K562 (cell line): ENCODE measurements around the gene NES. TPM values are rescaled to one million over a fixed set of nuclear protein-coding genes. Genes with fewer than 3 reads are reported as not detected.

ENCODE experiments used
- C11orf30 ChIP-seq: fragments of 450-650 bp; IDR thresholded peaks from 2 replicates; pipeline ENCODE4 v1.6.1; 2016; ENCODE audit warnings: low read depth, mild to moderate bottlenecking
- CBFA2T2 ChIP-seq: fragments of 450-650 bp; conservative IDR thresholded peaks from 2 replicates; pipeline ENCODE4 v1.6.1; 2017; ENCODE audit warnings: mild to moderate bottlenecking
- ETS2 ChIP-seq: IDR thresholded peaks from 2 replicates; pipeline ENCODE4 v1.6.1; 2016; ENCODE audit warnings: borderline replicate concordance, missing genetic modification characterization, mild to moderate bottlenecking, moderate library complexity, missing compliant biosample characterization; ENCODE audit not compliant: poor library complexity, severe bottlenecking
- EWSR1 ChIP-seq: fragments of 450-650 bp; IDR thresholded peaks from 2 replicates; pipeline ENCODE4 v1.6.1; 2018; ENCODE audit warnings: borderline replicate concordance, mild to moderate bottlenecking, low read depth, moderate library complexity; ENCODE audit not compliant: partially characterized antibody
- HDAC2 ChIP-seq: fragments of 450-650 bp; IDR thresholded peaks from 2 replicates; pipeline ENCODE4 v1.6.1; 2016; ENCODE audit warnings: mild to moderate bottlenecking
- HLTF ChIP-seq: fragments of 450-650 bp; IDR thresholded peaks from 2 replicates; pipeline ENCODE4 v1.6.1; 2016
- NCOA2 ChIP-seq, 2 experiments: fragments of 450-650 bp; IDR thresholded peaks; 2 replicates each; pipeline ENCODE4 v1.6.1; 2018; ENCODE audit warnings: mild to moderate bottlenecking in 2 of 2, moderate library complexity in 1 of 2; ENCODE audit not compliant: partially characterized antibody in 2 of 2
- POLR2B ChIP-seq: fragments of 450-650 bp; IDR thresholded peaks from 2 replicates; pipeline ENCODE4 v1.6.1; 2018; ENCODE audit warnings: low read depth; ENCODE audit not compliant: partially characterized antibody
- RFX5 ChIP-seq: IDR thresholded peaks from 2 replicates; pipeline ENCODE4 v1.6.1; 2011; ENCODE audit warnings: low read depth, mild to moderate bottlenecking, improper control_type of control experiment, low read length
- SMARCE1 ChIP-seq: fragments of 450-650 bp; IDR thresholded peaks from 2 replicates; pipeline ENCODE4 v1.7.1; 2016; ENCODE audit warnings: mild to moderate bottlenecking
- SP1 ChIP-seq: sonication (generic); formaldehyde crosslinking; IDR thresholded peaks from 2 replicates; pipeline ENCODE4 v1.8.1; 2022; ENCODE audit warnings: mild to moderate bottlenecking, missing genetic modification reagents
- ZBED1 ChIP-seq: IDR thresholded peaks from 2 replicates; pipeline ENCODE4 v1.6.1; 2014
- ZNF146 ChIP-seq: IDR thresholded peaks from one replicate; pipeline ENCODE4 v1.6.1; 2018; ENCODE audit warnings: missing compliant biosample characterization; ENCODE audit not compliant: unreplicated experiment
- polyA plus RNA-seq, 8 experiments: library from polyadenylated mRNA; depleted of rRNA in 4 of 8; stranded (reverse) in 5 of 8; unstranded in 3 of 8; fragments of >200 nt; fragmentation: Nextera tagmentation in 2 of 8; fragmentation: Illumina TruSeq in 1 of 8; extraction: Ambion mirVana in 2 of 8; extraction: Trizol in 1 of 8; gene quantifications; 2 replicates each; pipeline versions ENCODE4 v1.2.1 to v1.2.3, GENCODE V29; 2011 to 2014; ENCODE audit warnings: inconsistent platforms in 1 of 8, missing spikeins in 1 of 8
- total RNA-seq, 7 experiments: library from RNA; depleted of rRNA in 6 of 7; stranded (reverse); fragments of >200 nt in 6 of 7; fragmentation: Illumina TruSeq in 2 of 7; extraction: Trizol in 2 of 7; gene quantifications; 2 replicates each; pipeline versions ENCODE4 v1.2.1 to v1.2.3, GENCODE V29; 2011 to 2021; ENCODE audit warnings: low replicate concordance in 1 of 7
- TF ChIP-seq, protein P1 (sequence below), 2 experiments: fragments of 450-650 bp in 1 of 2; sonication (generic) in 1 of 2; formaldehyde crosslinking in 1 of 2; IDR thresholded peaks; 2 replicates each; pipeline versions ENCODE4 v1.7.1 to v1.9.0; 2016 to 2022; ENCODE audit warnings: inconsistent platforms in 1 of 2, mild to moderate bottlenecking in 1 of 2, missing genetic modification reagents in 1 of 2
- TF ChIP-seq, protein P2 (sequence below): fragments of 250-450 bp; sonication (Bioruptor Pico); IDR thresholded peaks from 2 replicates; pipeline ENCODE4 v1.5.0; 2021
- TF ChIP-seq, protein P3 (sequence below): IDR thresholded peaks from 2 replicates; pipeline ENCODE4 v1.6.1; 2011; ENCODE audit not compliant: insufficient read length; ENCODE audit errors: extremely low read depth
- TF ChIP-seq, protein P4 (sequence below): sonication (generic); formaldehyde crosslinking; IDR thresholded peaks from 2 replicates; pipeline ENCODE4 v1.5.0; 2020; ENCODE audit warnings: missing genetic modification reagents

NES gene
- total and polyA plus RNA-seq, 9 of the 15 experiments (the other 6 are each of a cell fraction or from before 2014, with no cell fraction given): 0.10 to 8.6 (median 4.2) TPM

DNA sequence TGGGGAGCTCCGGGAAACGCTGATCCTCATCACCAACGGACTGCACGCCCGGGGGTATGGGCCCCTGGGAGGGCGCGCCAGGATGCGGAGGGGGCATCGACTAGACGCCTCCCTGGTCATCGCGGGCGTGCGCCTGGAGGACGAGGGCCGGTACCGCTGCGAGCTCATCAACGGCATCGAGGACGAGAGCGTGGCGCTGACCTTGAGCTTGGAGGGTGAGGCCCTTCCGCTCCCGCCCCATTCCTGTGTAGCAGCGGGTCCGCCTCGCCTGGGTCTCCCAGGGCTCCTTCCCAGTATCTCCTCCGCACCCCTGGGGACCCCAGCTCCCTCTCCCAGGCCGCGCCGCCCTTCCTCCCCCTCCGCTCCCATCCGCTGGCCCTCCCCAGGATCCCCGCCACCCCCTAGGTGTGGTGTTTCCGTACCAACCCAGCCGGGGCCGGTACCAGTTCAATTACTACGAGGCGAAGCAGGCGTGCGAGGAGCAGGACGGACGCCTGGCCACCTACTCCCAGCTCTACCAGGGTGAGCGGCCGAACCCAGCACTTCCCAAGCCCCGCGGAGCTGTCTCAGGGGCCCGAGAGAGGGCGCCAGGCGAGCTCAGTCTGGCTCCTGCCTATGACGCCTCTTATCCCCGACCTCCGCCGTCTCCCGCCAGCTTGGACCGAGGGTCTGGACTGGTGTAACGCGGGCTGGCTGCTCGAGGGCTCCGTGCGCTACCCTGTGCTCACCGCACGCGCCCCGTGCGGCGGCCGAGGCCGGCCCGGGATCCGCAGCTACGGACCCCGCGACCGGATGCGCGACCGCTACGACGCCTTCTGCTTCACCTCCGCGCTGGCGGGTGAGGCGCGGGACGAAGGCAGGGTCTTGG lies 53.0 kb downstream of the NES start (continued):
- TF ChIP-seq, protein P1, sequence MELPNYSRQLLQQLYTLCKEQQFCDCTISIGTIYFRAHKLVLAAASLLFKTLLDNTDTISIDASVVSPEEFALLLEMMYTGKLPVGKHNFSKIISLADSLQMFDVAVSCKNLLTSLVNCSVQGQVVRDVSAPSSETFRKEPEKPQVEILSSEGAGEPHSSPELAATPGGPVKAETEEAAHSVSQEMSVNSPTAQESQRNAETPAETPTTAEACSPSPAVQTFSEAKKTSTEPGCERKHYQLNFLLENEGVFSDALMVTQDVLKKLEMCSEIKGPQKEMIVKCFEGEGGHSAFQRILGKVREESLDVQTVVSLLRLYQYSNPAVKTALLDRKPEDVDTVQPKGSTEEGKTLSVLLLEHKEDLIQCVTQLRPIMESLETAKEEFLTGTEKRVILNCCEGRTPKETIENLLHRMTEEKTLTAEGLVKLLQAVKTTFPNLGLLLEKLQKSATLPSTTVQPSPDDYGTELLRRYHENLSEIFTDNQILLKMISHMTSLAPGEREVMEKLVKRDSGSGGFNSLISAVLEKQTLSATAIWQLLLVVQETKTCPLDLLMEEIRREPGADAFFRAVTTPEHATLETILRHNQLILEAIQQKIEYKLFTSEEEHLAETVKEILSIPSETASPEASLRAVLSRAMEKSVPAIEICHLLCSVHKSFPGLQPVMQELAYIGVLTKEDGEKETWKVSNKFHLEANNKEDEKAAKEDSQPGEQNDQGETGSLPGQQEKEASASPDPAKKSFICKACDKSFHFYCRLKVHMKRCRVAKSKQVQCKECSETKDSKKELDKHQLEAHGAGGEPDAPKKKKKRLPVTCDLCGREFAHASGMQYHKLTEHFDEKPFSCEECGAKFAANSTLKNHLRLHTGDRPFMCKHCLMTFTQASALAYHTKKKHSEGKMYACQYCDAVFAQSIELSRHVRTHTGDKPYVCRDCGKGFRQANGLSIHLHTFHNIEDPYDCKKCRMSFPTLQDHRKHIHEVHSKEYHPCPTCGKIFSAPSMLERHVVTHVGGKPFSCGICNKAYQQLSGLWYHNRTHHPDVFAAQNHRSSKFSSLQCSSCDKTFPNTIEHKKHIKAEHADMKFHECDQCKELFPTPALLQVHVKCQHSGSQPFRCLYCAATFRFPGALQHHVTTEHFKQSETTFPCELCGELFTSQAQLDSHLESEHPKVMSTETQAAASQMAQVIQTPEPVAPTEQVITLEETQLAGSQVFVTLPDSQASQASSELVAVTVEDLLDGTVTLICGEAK (IDR thresholded peaks at IDR 0.05): no peak
- TF ChIP-seq, protein P1 (CRISPR knock-in tag; IDR thresholded peaks at IDR 0.05): no peak
- TF ChIP-seq CBFA2T2: no peak
- TF ChIP-seq, protein P2, sequence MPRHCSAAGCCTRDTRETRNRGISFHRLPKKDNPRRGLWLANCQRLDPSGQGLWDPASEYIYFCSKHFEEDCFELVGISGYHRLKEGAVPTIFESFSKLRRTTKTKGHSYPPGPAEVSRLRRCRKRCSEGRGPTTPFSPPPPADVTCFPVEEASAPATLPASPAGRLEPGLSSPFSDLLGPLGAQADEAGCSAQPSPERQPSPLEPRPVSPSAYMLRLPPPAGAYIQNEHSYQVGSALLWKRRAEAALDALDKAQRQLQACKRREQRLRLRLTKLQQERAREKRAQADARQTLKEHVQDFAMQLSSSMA: no peak
- TF ChIP-seq POLR2B: peak; percentile 61
- 0 out of 2 replicates have a peak, but pooled peaks have one; percentile 12 for TF ChIP-seq HDAC2
- TF ChIP-seq, protein P3, sequence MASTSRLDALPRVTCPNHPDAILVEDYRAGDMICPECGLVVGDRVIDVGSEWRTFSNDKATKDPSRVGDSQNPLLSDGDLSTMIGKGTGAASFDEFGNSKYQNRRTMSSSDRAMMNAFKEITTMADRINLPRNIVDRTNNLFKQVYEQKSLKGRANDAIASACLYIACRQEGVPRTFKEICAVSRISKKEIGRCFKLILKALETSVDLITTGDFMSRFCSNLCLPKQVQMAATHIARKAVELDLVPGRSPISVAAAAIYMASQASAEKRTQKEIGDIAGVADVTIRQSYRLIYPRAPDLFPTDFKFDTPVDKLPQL: no peak
- no peak for TF ChIP-seq ZBED1
- TF ChIP-seq SMARCE1: no peak
- no peak for TF ChIP-seq EWSR1
- TF ChIP-seq, protein P4, sequence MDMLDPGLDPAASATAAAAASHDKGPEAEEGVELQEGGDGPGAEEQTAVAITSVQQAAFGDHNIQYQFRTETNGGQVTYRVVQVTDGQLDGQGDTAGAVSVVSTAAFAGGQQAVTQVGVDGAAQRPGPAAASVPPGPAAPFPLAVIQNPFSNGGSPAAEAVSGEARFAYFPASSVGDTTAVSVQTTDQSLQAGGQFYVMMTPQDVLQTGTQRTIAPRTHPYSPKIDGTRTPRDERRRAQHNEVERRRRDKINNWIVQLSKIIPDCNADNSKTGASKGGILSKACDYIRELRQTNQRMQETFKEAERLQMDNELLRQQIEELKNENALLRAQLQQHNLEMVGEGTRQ (CRISPR knock-in tag): no peak
- no peak for TF ChIP-seq ZNF146 (CRISPR knock-in tag)
- no peak for TF ChIP-seq HLTF
- no peak for TF ChIP-seq ETS2 (tag)
- no peak for TF ChIP-seq NCOA2 (IDR thresholded peaks at IDR 0.05; ENCODE audit: partially characterized antibody in 2 of 2)
- TF ChIP-seq RFX5: no peak
- peak; percentile 85 for TF ChIP-seq C11orf30
- TF ChIP-seq SP1: no peak
